AG09309 (cell line): ENCODE results near the gene SPRED3.

Experiments
- DNase-seq: peaks from one replicate; pipeline ENCODE4 v3.0.0-alpha.2; 2010; ENCODE audit warnings: low read depth
- H3K4me3 ChIP-seq: 2 replicates; pipeline ENCODE4 v1.5.1; 2011; ENCODE audit warnings: mild to moderate bottlenecking, low read depth, low read length, moderate library complexity; ENCODE audit not compliant: control insufficient read depth
- CTCF ChIP-seq: IDR thresholded peaks from 2 replicates; pipeline ENCODE4 v1.5.1; 2011; ENCODE audit warnings: mild to moderate bottlenecking, low read depth, low read length, inconsistent platforms; ENCODE audit not compliant: insufficient read depth, control insufficient read depth; ENCODE audit errors: missing control alignments

Gene SPRED3

GRCh38 chr19:38386300-38386970 lies 2.1 kb upstream of the SPRED3 start:
- no peak overlapping the region for H3K4me3 ChIP-seq
- DNase-seq: no peak
- TF ChIP-seq CTCF: no peak

GRCh38 chr19:38386971-38387549 lies 1.4 kb upstream of the SPRED3 start:
- H3K4me3 ChIP-seq: no peak overlapping the region; the same call in 1 of the 2 replicates
- TF ChIP-seq CTCF: no peak
- no peak for DNase-seq

GRCh38 chr19:38387550-38388348 lies 748 bp upstream of the SPRED3 start, which contains the start of gene GGN:
Gene GGN, minus strand, starts transcription at chr19:38388034. Its CDS starts 773 bp downstream, at chr19:38387261.
- peak; percentile 66 for DNase-seq
- no peak for TF ChIP-seq CTCF
- peak within 1 kb of the TSS; percentile 84 for H3K4me3 ChIP-seq

- H3K4me3 ChIP-seq: peak overlapping the region; percentile 84
- TF ChIP-seq CTCF: no peak
- no peak for DNase-seq
These were observed 816 bp downstream of the SPRED3 start for GRCh38 chr19:38389101-38389925.

GRCh38 chr19:38389957-38390924 lies 1.7 kb downstream of the SPRED3 start:
- peak overlapping the region; percentile 84 for H3K4me3 ChIP-seq
- no peak for DNase-seq

More at GRCh38 chr19:38389957-38390924, 1.7 kb downstream of the SPRED3 start:
- no peak for TF ChIP-seq CTCF
